Chondrocyte (in vitro differentiated cells): ENCODE data around the gene FGFBP3. TPM values are rescaled to one million over a fixed set of nuclear protein-coding genes. Genes with fewer than 3 reads are reported as not detected.
"Not testable (repeated sequence)": the region's sequence is repeated elsewhere in the genome, so short reads cannot be mapped to it uniquely, and the experiment has no call there.

Source experiments
- DNase-seq: peaks from one replicate; pipeline ENCODE4 v3.0.0; 2021; ENCODE audit warnings: mixed read lengths, low spot score
- H3K27ac Mint-ChIP-seq: one replicate; pipeline ENCODE4 v1.8.0; 2021; ENCODE audit warnings: mild to moderate bottlenecking, moderate library complexity, mixed read lengths; ENCODE audit not compliant: unreplicated experiment
- H3K27me3 Mint-ChIP-seq: 2 replicates; pipeline ENCODE4 v1.8.0; 2021; ENCODE audit warnings: low read depth, mixed read lengths
- H3K36me3 Mint-ChIP-seq: 2 replicates; pipeline ENCODE4 v1.8.0; 2021; ENCODE audit warnings: low read depth, mixed read lengths
- H3K4me1 Mint-ChIP-seq: 2 replicates; pipeline ENCODE4 v1.8.0; 2021; ENCODE audit warnings: low read depth, mild to moderate bottlenecking, mixed read lengths
- H3K4me3 Mint-ChIP-seq: one replicate; pipeline ENCODE4 v1.8.0; 2021; ENCODE audit warnings: mild to moderate bottlenecking, moderate library complexity, mixed read lengths; ENCODE audit not compliant: unreplicated experiment
- H3K9me3 Mint-ChIP-seq: 2 replicates; pipeline ENCODE4 v1.8.0; 2021; ENCODE audit warnings: low read depth, mixed read lengths
- CTCF ChIP-seq: fragments of 200-600 bp; sonication (generic); IDR thresholded peaks from 2 replicates; pipeline ENCODE4 v1.5.0; 2021; ENCODE audit warnings: antibody characterized with exemption, mild to moderate bottlenecking, moderate library complexity
- total RNA-seq: library from RNA; stranded (reverse); gene quantifications from 3 replicates; pipeline ENCODE4 v1.2.1, GENCODE V29; 2021

Gene FGFBP3
- total RNA-seq, 1 donor from 2014 or later: 6.1 TPM

DNA sequence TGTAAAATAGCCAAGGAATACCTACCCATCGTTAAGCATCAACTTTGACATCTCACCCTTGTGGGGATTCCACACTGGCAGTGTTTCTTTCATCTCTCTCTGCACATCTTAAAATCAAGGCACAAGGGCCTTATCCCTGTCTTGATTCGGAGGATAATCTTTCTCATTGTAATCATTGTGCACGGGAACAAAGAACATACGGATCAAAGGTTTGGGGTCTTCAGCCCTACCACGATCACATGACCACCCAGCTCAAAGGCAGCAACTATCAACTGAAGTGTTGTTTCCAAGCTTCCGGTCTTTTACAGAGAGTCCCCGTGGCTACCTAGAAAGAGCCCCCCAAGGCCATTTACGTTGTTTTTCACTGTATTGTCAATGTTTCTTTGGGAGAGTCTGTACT is 11.9 kb downstream of the FGFBP3 start:
- Mint-ChIP-seq H3K36me3 (no peaks in the 10 kb centered on the region), H3K4me1 (peaks cover 10% of the 10 kb centered on the region), H3K9me3 (no peaks in the 10 kb centered on the region), H3K4me3 (no peak overlapping the region), H3K27ac (no peak overlapping the region), H3K27me3 (no peaks in the 10 kb centered on the region)
- TF ChIP-seq CTCF: no peak
- DNase-seq: no peak

DNA sequence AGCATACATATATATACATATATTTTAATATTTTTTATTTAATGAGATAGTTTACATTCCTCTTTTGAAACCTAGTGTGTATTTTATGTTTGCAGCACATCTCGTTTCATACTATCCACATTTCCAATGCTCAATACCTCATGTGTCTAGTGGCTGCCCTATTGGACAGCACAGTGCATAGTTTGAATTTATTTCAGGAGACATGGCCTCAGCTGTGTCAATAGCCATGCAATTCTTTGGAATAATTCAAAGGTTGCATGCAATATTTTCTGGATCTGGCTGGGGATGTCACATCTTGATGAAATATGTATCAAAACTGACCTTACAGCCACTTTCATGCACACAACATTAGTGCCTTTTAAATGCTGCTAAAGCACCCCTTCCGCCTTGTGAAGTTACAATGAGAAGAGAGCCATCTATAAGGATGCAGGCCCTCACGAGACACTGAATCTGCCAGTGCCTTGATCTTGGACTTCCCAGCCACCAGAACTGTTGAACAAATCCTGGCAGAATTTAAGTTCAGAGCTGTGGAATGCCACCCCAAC is 13.0 kb downstream of the FGFBP3 start:
- Mint-ChIP-seq H3K4me1 (no peaks in the 10 kb centered on the region), H3K9me3 (no peaks in the 10 kb centered on the region), H3K27ac (no peak overlapping the region)

GRCh38 chr10:91894261-91894685 is 15.0 kb downstream of the FGFBP3 start:
- H3K9me3 Mint-ChIP-seq, H3K27me3 Mint-ChIP-seq, H3K4me3 Mint-ChIP-seq, H3K27ac Mint-ChIP-seq, H3K4me1 Mint-ChIP-seq, H3K36me3 Mint-ChIP-seq, DNase-seq: not testable (repeated sequence)

More for the DNA sequence above, 13.0 kb downstream of the FGFBP3 start:
- no peaks in the 10 kb centered on the region for H3K36me3 Mint-ChIP-seq
- no peak for DNase-seq
- H3K4me3 Mint-ChIP-seq: no peak overlapping the region
- TF ChIP-seq CTCF: no peak
- H3K27me3 Mint-ChIP-seq: no peaks in the 10 kb centered on the region

DNA sequence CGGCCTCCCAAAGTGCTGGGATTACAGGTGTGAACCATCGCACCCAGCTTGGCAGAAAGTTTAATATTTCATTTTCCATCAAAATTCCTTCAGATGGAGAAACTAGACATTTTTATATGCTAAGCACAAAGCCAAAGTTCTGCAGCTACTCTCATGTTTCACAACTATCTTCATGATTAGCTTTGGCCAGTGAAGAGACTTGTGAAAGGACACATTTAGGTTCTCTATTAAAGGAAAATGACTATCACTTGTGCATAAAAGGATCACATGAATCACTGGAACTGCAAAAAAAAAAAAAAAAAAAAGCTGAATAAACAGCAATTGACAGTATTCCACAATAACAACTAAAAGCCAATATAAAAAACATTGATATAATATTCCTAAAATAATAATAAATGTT is 16.2 kb downstream of the FGFBP3 start:
- H3K36me3 Mint-ChIP-seq: no peaks in the 10 kb centered on the region
- DNase-seq: no peak
- no peaks in the 10 kb centered on the region for H3K9me3 Mint-ChIP-seq
- H3K27me3 Mint-ChIP-seq: no peaks in the 10 kb centered on the region
- no peak overlapping the region for H3K27ac Mint-ChIP-seq
- H3K4me1 Mint-ChIP-seq: peaks cover under 1% of the 10 kb centered on the region
- H3K4me3 Mint-ChIP-seq: no peak overlapping the region
- no peak for TF ChIP-seq CTCF

GRCh38 chr10:91891125-91892001 is 17.9 kb downstream of the FGFBP3 start:
- no peak for DNase-seq
- Mint-ChIP-seq H3K27ac (no peak overlapping the region), H3K4me3 (no peak overlapping the region), H3K27me3 (no peaks in the 10 kb centered on the region), H3K4me1 (peaks cover 12% of the 10 kb centered on the region), H3K36me3 (no peaks in the 10 kb centered on the region), H3K9me3 (no peaks in the 10 kb centered on the region)
- no peak for TF ChIP-seq CTCF
